SU-DHL-6 (cell line): Measurements from ENCODE around the gene ZNF529.
A peak's percentile ranks its signal among the peaks of the same experiment; 100 is the strongest.

Experiments
- H2AFZ ChIP-seq: fragments of 200-600 bp; sonication (generic); 2 replicates; pipeline ENCODE4 v1.6.1; 2014; ENCODE audit warnings: low read depth, mild to moderate bottlenecking, moderate library complexity, mixed read lengths, antibody characterized with exemption, low read length; ENCODE audit not compliant: severe bottlenecking
- H3F3A ChIP-seq: fragments of 200-600 bp; shearing (Covaris generic); 2 replicates; pipeline ENCODE4 v1.6.0; 2016; ENCODE audit warnings: antibody characterized with exemption, mild to moderate bottlenecking; ENCODE audit not compliant: insufficient read depth
- H3K27ac ChIP-seq: fragments of 200-600 bp; sonication (generic); 2 replicates; pipeline ENCODE4 v1.5.1; 2016; ENCODE audit warnings: low read depth, mild to moderate bottlenecking, low read length, moderate library complexity, mixed read lengths
- H3K27me3 ChIP-seq: fragments of 200-600 bp; sonication (generic), shearing (Covaris generic); 2 replicates; pipeline ENCODE4 v1.6.0; 2014; ENCODE audit warnings: mild to moderate bottlenecking, low read length
- H3K36me3 ChIP-seq: fragments of 200-600 bp; sonication (generic); 2 replicates; pipeline ENCODE4 v1.6.1; 2014; ENCODE audit warnings: mild to moderate bottlenecking, low read length, mixed read lengths
- H3K4me2 ChIP-seq: fragments of 300-600, 200-600 bp; shearing (Covaris generic), sonication (generic); 2 replicates; pipeline ENCODE4 v1.6.0; 2014; ENCODE audit warnings: low read length, low read depth, mild to moderate bottlenecking; ENCODE audit not compliant: poor library complexity, severe bottlenecking
- H3K4me3 ChIP-seq: fragments of 200-600 bp; sonication (generic); 2 replicates; pipeline ENCODE4 v1.5.1; 2014; ENCODE audit warnings: antibody characterized with exemption, low read length, mild to moderate bottlenecking, mixed read lengths; ENCODE audit not compliant: insufficient read depth, poor library complexity, severe bottlenecking
- H3K79me2 ChIP-seq: fragments of 200-600 bp; sonication (generic); 2 replicates; pipeline ENCODE4 v1.6.1; 2014; ENCODE audit warnings: mild to moderate bottlenecking, low read length, moderate library complexity; ENCODE audit not compliant: insufficient read depth
- H3K9ac ChIP-seq: fragments of 200-600 bp; sonication (generic); 2 replicates; pipeline ENCODE4 v1.7.0; 2014; ENCODE audit warnings: mild to moderate bottlenecking, low read length
- H3K9me2 ChIP-seq: fragments of 200-600 bp; sonication (generic); replicated peaks from 2 replicates; pipeline ENCODE4 v1.6.1; 2014; ENCODE audit warnings: low read length; ENCODE audit not compliant: insufficient read depth
- H3K9me3 ChIP-seq: fragments of 200-600 bp; sonication (generic); 2 replicates; pipeline ENCODE4 v1.6.1; 2014; ENCODE audit warnings: low read length, mixed read lengths; ENCODE audit not compliant: insufficient read depth
- H4K20me1 ChIP-seq: fragments of 200-600 bp; sonication (generic); 2 replicates; pipeline ENCODE4 v1.6.1; 2014; ENCODE audit warnings: low read depth, mild to moderate bottlenecking, antibody characterized with exemption, low read length, moderate library complexity, mixed read lengths
- CTCF ChIP-seq: fragments of 200-600 bp; sonication (generic); IDR thresholded peaks from one replicate; pipeline ENCODE4 v1.5.1; 2017; ENCODE audit warnings: antibody characterized with exemption, mild to moderate bottlenecking, low read length, moderate library complexity; ENCODE audit not compliant: insufficient read depth, poor library complexity, severe bottlenecking
- EZH2phosphoT487 ChIP-seq: fragments of 200-600 bp; sonication (generic), shearing (Covaris generic); conservative IDR thresholded peaks from 2 replicates; pipeline ENCODE4 v1.6.1; 2018; ENCODE audit warnings: mild to moderate bottlenecking, antibody characterized with exemption, low read length, moderate library complexity, mixed read lengths

The ZNF529 gene

GRCh38 chr19:36573020-36573894 is at the start of gene ZNF529:
TSS of gene ZNF529 (minus strand) at chr19:36573292. CDS start at chr19:36572346, 946 bp downstream.
- no peaks in the 10 kb centered on the region for H3K9me2 ChIP-seq
- no peaks in the 10 kb centered on the region for H3K9me3 ChIP-seq
- peak within 1 kb of the TSS; percentile 69 for H3K4me2 ChIP-seq
- H3K27ac ChIP-seq, result peak within 1 kb of the TSS; percentile 16
- peaks cover 6% of the 10 kb centered on the region; the same call in 1 of the 2 replicates for H3K36me3 ChIP-seq
- no peaks in the 10 kb centered on the region for H4K20me1 ChIP-seq
- peaks cover 41% of the 10 kb centered on the region for H3K79me2 ChIP-seq
- no peaks in the 10 kb centered on the region for H3K27me3 ChIP-seq
- H3K4me3 ChIP-seq, result peak within 1 kb of the TSS; percentile 59
- TF ChIP-seq EZH2phosphoT487, result no peak
- TF ChIP-seq CTCF, result no peak
- peak within 1 kb of the TSS; percentile 81 for H2AFZ ChIP-seq
- no peaks in the 10 kb centered on the region for H3F3A ChIP-seq
- peak within 1 kb of the TSS; percentile 70 for H3K9ac ChIP-seq

- H3K27ac ChIP-seq, result peak overlapping the region; percentile 57; the same call in 1 of the 2 replicates
- H3K79me2 ChIP-seq, result peaks cover 34% of the 10 kb centered on the region
- H3K9ac ChIP-seq, result peak overlapping the region; percentile 70
- H2AFZ ChIP-seq, result peak overlapping the region; percentile 76
- TF ChIP-seq EZH2phosphoT487 (no peak), CTCF (no peak)
- peaks cover 11% of the 10 kb centered on the region; the same call in 1 of the 2 replicates for H3K36me3 ChIP-seq
- H3F3A ChIP-seq, result no peaks in the 10 kb centered on the region
- H3K27me3 ChIP-seq, result no peaks in the 10 kb centered on the region
- H3K4me2 ChIP-seq, result peak overlapping the region; percentile 70
- no peaks in the 10 kb centered on the region for H3K9me3 ChIP-seq
- H3K4me3 ChIP-seq, result peak overlapping the region; percentile 75
- no peaks in the 10 kb centered on the region for H3K9me2 ChIP-seq
- no peaks in the 10 kb centered on the region for H4K20me1 ChIP-seq
Observed at GRCh38 chr19:36605877-36606478, 32.9 kb upstream of the ZNF529 start.

GRCh38 chr19:36605101-36605876 is 32.2 kb upstream of the ZNF529 start, which contains the start of gene ZNF382:
TSS of gene ZNF382 (plus strand) at chr19:36605313. CDS start at chr19:36609915, 4,602 bp downstream.
- H3K27me3 ChIP-seq, result no peaks in the 10 kb centered on the region
- peak within 1 kb of the TSS; percentile 75 for H3K4me3 ChIP-seq
- peak within 1 kb of the TSS; percentile 57 for H3K27ac ChIP-seq
- H3K4me2 ChIP-seq, result peak within 1 kb of the TSS; percentile 70
- no peaks in the 10 kb centered on the region for H3K9me2 ChIP-seq
- no peaks in the 10 kb centered on the region for H3F3A ChIP-seq
- peaks cover 41% of the 10 kb centered on the region for H3K79me2 ChIP-seq
- TF ChIP-seq CTCF, result no peak
- no peak for TF ChIP-seq EZH2phosphoT487
- peaks cover 11% of the 10 kb centered on the region; the same call in 1 of the 2 replicates for H3K36me3 ChIP-seq
- no peaks in the 10 kb centered on the region for H3K9me3 ChIP-seq
- H4K20me1 ChIP-seq, result no peaks in the 10 kb centered on the region
- H3K9ac ChIP-seq, result peak within 1 kb of the TSS; percentile 70
- H2AFZ ChIP-seq, result peak within 1 kb of the TSS; percentile 76
